ENCODE data around the gene ZNF431.
"Not testable (repeated sequence)": the region's sequence is repeated elsewhere in the genome, so short reads cannot be mapped to it uniquely, and the experiment has no call there.

ZNF431 gene

GRCh38 chr19:21141787-21142464 is at the start of gene ZNF431:
Gene ZNF431 (plus strand): TSS chr19:21142040. CDS start chr19:21142184, 144 bp downstream.
- DNase-seq (ENCODE audit: low read depth in 2 of 3, low spot score in 1 of 3) = peak; percentile 78 to 83 (median 80)

DNA sequence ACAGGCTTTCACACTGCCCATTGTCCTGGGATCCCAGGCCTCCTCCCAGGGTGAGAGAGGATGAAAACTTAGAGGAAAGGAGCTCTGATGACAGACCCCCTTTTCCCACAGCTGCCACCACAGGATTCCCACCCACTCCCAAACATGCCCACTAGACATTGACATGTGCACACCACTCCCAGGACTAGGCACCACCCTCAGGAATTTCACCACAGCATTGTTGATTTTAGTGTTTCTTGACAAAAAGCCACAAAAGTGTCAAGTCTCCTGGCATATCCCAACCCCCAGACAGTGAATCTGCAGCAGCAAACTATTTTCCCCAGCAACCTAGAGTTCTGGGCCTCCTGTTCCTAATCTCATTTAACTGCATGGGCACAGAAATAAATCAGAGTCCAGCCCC is 49.7 kb upstream of the ZNF431 start:
- DNase-seq (ENCODE audit: low read depth in 2 of 3, low spot score in 1 of 3) = no peak

DNA sequence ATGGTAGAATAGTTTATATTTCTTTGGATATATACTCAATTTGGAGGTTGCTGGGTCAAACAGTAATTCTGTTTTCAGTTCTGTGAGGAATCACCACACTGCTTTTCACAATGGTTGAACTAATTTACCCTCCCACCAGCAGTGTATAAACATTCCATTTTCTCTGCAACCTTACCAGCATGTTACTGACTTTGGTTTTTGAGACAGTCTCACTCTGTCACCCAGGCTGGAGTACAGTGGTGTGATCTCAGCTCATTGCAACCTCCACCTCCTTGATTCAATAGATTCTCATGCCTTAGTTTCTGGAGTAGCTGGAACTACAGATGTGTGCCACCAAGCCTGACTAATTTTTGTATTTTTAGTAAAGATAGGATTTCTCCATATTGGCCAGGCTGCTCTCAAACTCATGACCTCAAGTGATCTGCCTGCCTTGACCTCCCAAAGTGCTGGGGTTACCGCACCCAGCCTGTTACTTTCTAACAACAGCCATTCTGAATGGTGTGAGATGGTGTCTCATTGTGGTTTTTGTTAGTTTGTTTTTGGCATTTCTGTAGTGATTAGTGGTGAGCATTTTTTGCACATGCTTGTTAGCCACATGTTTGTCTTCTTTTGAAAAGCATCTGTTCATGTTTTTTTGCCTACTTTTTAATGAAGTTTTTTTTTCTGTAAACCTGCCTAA is 47.4 kb upstream of the ZNF431 start:
- no peak for DNase-seq (ENCODE audit: low read depth in 2 of 3, low spot score in 1 of 3)

GRCh38 chr19:21098291-21098690 is 43.5 kb upstream of the ZNF431 start:
- DNase-seq (ENCODE audit: low read depth in 2 of 3, low spot score in 1 of 3) = no peak

DNA sequence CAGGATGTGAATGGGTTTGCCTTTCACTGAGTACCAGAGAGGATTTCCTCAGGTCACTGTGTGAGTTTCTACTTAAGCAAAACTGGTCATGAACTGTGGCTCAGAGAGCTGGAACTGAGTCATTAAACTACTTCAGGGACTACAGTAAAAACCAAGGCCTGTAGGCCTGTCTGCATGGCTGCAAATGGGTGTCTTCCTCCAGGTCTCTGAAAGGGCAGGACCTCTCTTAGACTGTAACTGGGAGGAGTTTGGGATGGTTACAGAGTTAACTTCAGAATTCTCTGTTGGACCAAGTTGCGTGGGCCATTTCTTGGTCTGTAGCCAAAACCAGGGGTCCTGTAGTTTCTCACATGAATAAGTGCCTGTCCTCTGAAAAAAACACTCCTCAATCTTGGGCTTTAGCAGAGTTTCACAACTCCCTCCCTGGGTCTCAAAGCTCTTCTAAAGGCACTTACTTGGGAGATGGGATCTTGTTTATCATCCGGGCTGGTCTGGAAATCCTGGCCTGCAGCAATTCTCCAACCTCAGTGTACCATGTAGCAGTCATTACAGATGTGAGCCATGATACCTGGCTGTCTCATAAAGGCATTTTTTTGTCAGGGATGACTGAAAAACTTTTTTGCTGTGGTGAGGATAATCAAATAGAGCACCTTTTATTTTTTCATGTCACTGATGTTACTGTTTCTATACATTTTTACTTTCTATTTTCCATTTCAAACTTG is 40.2 kb upstream of the ZNF431 start:
- DNase-seq (ENCODE audit: low read depth in 2 of 3, low spot score in 1 of 3) = no peak

GRCh38 chr19:21109116-21109515 is 32.7 kb upstream of the ZNF431 start:
- no peak for DNase-seq (ENCODE audit: low read depth in 2 of 3, low spot score in 1 of 3)

- DNase-seq (ENCODE audit: low read depth in 2 of 3, low spot score in 1 of 3) = no peak
Measured at GRCh38 chr19:21110183-21110582, 31.7 kb upstream of the ZNF431 start.

DNA sequence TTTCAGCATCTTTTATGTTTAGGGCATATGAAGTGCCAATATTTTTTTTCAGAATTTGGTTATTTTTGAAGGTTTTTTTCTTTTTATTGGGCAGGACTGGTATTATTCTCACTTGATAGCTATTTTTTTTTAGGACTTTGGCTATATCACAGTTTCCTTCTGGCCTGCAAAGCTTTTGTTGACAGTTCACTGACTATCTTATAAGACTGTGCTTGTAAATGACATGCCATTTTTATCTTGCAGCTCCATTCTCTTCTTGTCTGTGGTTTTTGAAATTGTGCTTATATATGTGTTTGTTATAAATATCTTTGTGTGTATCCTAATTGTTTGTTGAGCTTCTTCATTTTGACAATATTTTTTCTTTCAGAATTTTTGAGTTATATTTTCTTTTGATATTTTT is 26.4 kb upstream of the ZNF431 start:
- no peak for DNase-seq (ENCODE audit: low read depth in 2 of 3, low spot score in 1 of 3)

DNA sequence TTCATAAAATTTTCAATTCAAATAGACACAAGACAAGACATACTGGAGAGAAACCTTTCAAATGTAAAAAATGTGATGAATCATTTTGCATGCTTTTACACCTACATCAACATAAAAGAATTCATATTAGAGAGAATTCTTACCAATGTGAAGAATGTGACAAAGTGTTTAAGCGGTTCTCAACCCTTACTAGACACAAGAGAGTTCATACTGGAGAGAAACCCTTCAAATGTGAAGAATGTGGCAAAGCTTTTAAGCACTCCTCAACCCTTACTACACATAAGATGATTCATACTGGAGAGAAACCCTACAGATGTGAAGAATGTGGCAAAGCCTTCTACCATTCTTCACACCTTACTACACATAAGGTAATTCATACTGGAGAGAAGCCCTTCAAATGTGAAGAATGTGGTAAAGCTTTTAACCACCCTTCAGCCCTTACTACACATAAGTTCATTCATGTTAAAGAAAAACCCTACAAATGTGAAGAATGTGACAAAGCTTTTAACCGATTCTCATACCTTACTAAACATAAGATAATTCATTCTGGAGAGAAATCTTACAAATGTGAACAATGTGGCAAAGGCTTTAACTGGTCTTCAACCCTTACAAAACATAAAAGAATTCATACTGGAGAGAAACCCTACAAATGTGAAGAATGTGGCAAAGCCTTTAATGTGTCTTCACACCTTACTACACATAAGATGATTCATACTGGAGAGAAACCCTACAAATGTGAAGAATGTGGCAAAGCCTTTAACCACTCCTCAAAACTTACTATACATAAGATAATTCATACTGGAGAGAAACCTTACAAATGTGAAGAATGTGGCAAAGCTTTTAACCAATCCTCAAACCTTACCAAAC is 24.6 kb upstream of the ZNF431 start:
- no peak for DNase-seq (ENCODE audit: low read depth in 2 of 3, low spot score in 1 of 3)

GRCh38 chr19:21126078-21126477 is 15.8 kb upstream of the ZNF431 start:
- DNase-seq (ENCODE audit: low read depth in 2 of 3, low spot score in 1 of 3) = no peak

DNA sequence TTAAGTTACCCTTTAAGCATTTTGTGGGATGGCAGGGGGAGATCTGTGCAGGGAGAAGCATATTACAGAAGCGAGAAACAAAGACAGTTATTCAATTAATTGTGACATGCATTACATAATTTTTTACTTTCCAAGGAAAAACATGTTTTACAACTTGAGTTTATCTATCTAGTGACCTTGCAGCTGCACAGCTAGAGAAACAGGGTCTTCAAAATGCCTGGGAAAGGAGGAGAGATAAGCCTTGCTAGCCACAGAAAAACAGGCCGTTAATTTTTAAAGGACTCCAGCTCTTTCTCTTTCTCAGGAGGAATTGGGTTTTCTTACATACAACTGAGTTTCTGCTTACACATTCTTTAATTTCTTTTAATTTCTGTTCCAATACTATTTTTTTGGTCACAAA is 14.8 kb upstream of the ZNF431 start:
- DNase-seq (ENCODE audit: low read depth in 2 of 3, low spot score in 1 of 3) = no peak

- no peak for DNase-seq (ENCODE audit: low read depth in 2 of 3, low spot score in 1 of 3)
Measured at GRCh38 chr19:21127898-21128297, 13.9 kb upstream of the ZNF431 start.

GRCh38 chr19:21128901-21129698 is 12.7 kb upstream of the ZNF431 start:
- DNase-seq (ENCODE audit: low read depth in 2 of 3, low spot score in 1 of 3) = no peak

GRCh38 chr19:21130097-21130775 is 11.6 kb upstream of the ZNF431 start:
- no peak for DNase-seq (ENCODE audit: low read depth in 2 of 3, low spot score in 1 of 3)

DNA sequence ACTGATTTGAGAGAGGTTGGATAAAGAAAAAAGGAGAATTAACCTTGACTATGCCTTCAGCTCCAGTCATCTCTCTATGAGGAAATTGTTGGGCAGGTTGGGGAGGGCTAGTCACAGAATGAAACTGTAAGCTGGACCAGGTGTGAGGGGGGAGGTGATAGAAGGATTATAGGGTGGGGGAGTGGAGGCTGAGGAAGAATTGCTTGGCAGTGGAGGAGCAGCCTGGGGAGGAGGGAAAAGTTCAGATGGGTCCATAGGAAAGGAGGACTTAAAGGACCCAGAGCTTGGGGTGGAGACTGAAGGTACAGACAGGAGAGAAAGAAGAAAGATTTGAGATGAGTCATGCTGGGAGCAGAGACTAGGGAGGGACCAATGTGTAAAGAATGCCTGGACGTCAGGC is 8.2 kb upstream of the ZNF431 start:
- DNase-seq (ENCODE audit: low read depth in 2 of 3, low spot score in 1 of 3) = no peak

GRCh38 chr19:21134934-21135366 is 6.9 kb upstream of the ZNF431 start:
- no peak for DNase-seq (ENCODE audit: low read depth in 2 of 3, low spot score in 1 of 3)

- no peak for DNase-seq (ENCODE audit: low read depth in 2 of 3, low spot score in 1 of 3)
Measured at GRCh38 chr19:21135433-21135832, 6.4 kb upstream of the ZNF431 start.

- no peak for DNase-seq (ENCODE audit: low read depth in 2 of 3, low spot score in 1 of 3)
Measured at GRCh38 chr19:21138130-21138529, 3.7 kb upstream of the ZNF431 start.

- not testable (repeated sequence) for DNase-seq (ENCODE audit: low read depth in 2 of 3, low spot score in 1 of 3)
Measured at GRCh38 chr19:21141006-21141405, 834 bp upstream of the ZNF431 start.

- DNase-seq (ENCODE audit: low read depth in 2 of 3, low spot score in 1 of 3) = no peak
Measured at GRCh38 chr19:21143428-21143827, 1.6 kb downstream of the ZNF431 start.

Data from stimulated activated CD4-positive, alpha-beta T cell treated with anti-CD3 and anti-CD28 coated beads, Interleukin-12 subunit alpha, Interleukin-12 subunit beta, amount 100 ng/mL, for 48 hours (primary cell).